ENCODE measurements around the gene HCCS.

Gene HCCS

GRCh38 chrX:11129534-11130105 is 18.5 kb downstream of the HCCS start:
- H3K27ac ChIP-seq (ENCODE audit: low read length, poor library complexity, severe bottlenecking), result no peak overlapping the region
- 68% methylated on average over 5 of the region's 5 CpGs for WGBS
- no peak overlapping the region for H2AFZ ChIP-seq (ENCODE audit: low read depth, low read length)
- no peaks in the 10 kb centered on the region for H3K9me3 ChIP-seq (ENCODE audit: control insufficient read depth, low read length)
- H4K91ac ChIP-seq (ENCODE audit: low read length), result no peak overlapping the region
- H2BK15ac ChIP-seq (ENCODE audit: low read depth, poor library complexity, severe bottlenecking), result no peak overlapping the region
- H3K27me3 ChIP-seq (ENCODE audit: control insufficient read depth in 1 of 2, insufficient read depth in 1 of 2, low read length in 2 of 2), result no peaks in the 10 kb centered on the region
- no peak overlapping the region for H3K14ac ChIP-seq (ENCODE audit: low read length in 2 of 2)
- no peaks in the 10 kb centered on the region for H3K36me3 ChIP-seq (ENCODE audit: control insufficient read depth in 1 of 2, insufficient read depth in 2 of 2, low read depth in 1 of 2, low read length in 2 of 2)
- no peak for DNase-seq
- H2BK120ac ChIP-seq (ENCODE audit: low read depth, low read length), result no peak overlapping the region
- H3K4ac ChIP-seq (ENCODE audit: low read depth in 1 of 2, low read length in 2 of 2), result no peak overlapping the region
- no peak overlapping the region for H2AK5ac ChIP-seq (ENCODE audit: low read length, severe bottlenecking)
- H3K9ac ChIP-seq (ENCODE audit: low read length), result no peak overlapping the region
- H2BK12ac ChIP-seq (ENCODE audit: low read length in 2 of 2), result no peak overlapping the region
- no peaks in the 10 kb centered on the region for H3K4me1 ChIP-seq (ENCODE audit: control insufficient read depth, insufficient read depth, low read depth, low read length)
- no peak overlapping the region for H4K8ac ChIP-seq (ENCODE audit: low read length)
- H3K79me1 ChIP-seq (replicated peaks; ENCODE audit: low read length, poor library complexity, severe bottlenecking), result no peaks in the 10 kb centered on the region
- H3K4me2 ChIP-seq (ENCODE audit: low read length, poor library complexity, severe bottlenecking), result no peak overlapping the region
- no peak overlapping the region for H2BK5ac ChIP-seq (ENCODE audit: low read depth, low read length, poor library complexity, severe bottlenecking)
- H3K23ac ChIP-seq (ENCODE audit: low read length in 2 of 2), result no peak overlapping the region
- no peak overlapping the region for H3K4me3 ChIP-seq (ENCODE audit: insufficient read depth in 1 of 2, low read depth in 1 of 2, low read length in 2 of 2)
- no peak overlapping the region for H3K18ac ChIP-seq (ENCODE audit: low read depth in 1 of 2, low read length in 2 of 2)

- Histone ChIP-seq H3K27ac (ENCODE audit: low read length, poor library complexity, severe bottlenecking) (no peak overlapping the region), H3K4me1 (ENCODE audit: control insufficient read depth, insufficient read depth, low read depth, low read length) (no peaks in the 10 kb centered on the region), H3K18ac (ENCODE audit: low read depth in 1 of 2, low read length in 2 of 2) (no peak overlapping the region), H2BK5ac (ENCODE audit: low read depth, low read length, poor library complexity, severe bottlenecking) (no peak overlapping the region), H3K4me2 (ENCODE audit: low read length, poor library complexity, severe bottlenecking) (no peak overlapping the region), H3K27me3 (ENCODE audit: control insufficient read depth in 1 of 2, insufficient read depth in 1 of 2, low read length in 2 of 2) (no peaks in the 10 kb centered on the region), H3K14ac (ENCODE audit: low read length in 2 of 2) (no peak overlapping the region), H2BK12ac (ENCODE audit: low read length in 2 of 2) (no peak overlapping the region), H2AK5ac (ENCODE audit: low read length, severe bottlenecking) (no peak overlapping the region), H3K9me3 (ENCODE audit: control insufficient read depth, low read length) (no peaks in the 10 kb centered on the region), H3K4ac (ENCODE audit: low read depth in 1 of 2, low read length in 2 of 2) (no peak overlapping the region), H4K91ac (ENCODE audit: low read length) (no peak overlapping the region), H3K23ac (ENCODE audit: low read length in 2 of 2) (no peak overlapping the region), H3K79me1 (replicated peaks; ENCODE audit: low read length, poor library complexity, severe bottlenecking) (no peaks in the 10 kb centered on the region), H2AFZ (ENCODE audit: low read depth, low read length) (no peak overlapping the region), H3K9ac (ENCODE audit: low read length) (no peak overlapping the region), H3K4me3 (ENCODE audit: insufficient read depth in 1 of 2, low read depth in 1 of 2, low read length in 2 of 2) (no peak overlapping the region), H4K8ac (ENCODE audit: low read length) (no peak overlapping the region), H2BK120ac (ENCODE audit: low read depth, low read length) (no peak overlapping the region), H3K36me3 (ENCODE audit: control insufficient read depth in 1 of 2, insufficient read depth in 2 of 2, low read depth in 1 of 2, low read length in 2 of 2) (no peaks in the 10 kb centered on the region), H2BK15ac (ENCODE audit: low read depth, poor library complexity, severe bottlenecking) (no peak overlapping the region)
- no peak for DNase-seq
- 95% methylated on average over 2 of the region's 3 CpGs for WGBS
Observed at GRCh38 chrX:11130136-11130535, 19.0 kb downstream of the HCCS start.

GRCh38 chrX:11131146-11131545 is 20.0 kb downstream of the HCCS start:
- H3K27me3 ChIP-seq (ENCODE audit: control insufficient read depth in 1 of 2, insufficient read depth in 1 of 2, low read length in 2 of 2), result no peaks in the 10 kb centered on the region
- no peak overlapping the region for H3K18ac ChIP-seq (ENCODE audit: low read depth in 1 of 2, low read length in 2 of 2)
- no peak overlapping the region for H3K4me2 ChIP-seq (ENCODE audit: low read length, poor library complexity, severe bottlenecking)
- H2BK15ac ChIP-seq (ENCODE audit: low read depth, poor library complexity, severe bottlenecking), result no peak overlapping the region
- no peak overlapping the region for H2BK5ac ChIP-seq (ENCODE audit: low read depth, low read length, poor library complexity, severe bottlenecking)
- H3K36me3 ChIP-seq (ENCODE audit: control insufficient read depth in 1 of 2, insufficient read depth in 2 of 2, low read depth in 1 of 2, low read length in 2 of 2), result no peaks in the 10 kb centered on the region
- no peaks in the 10 kb centered on the region for H3K79me1 ChIP-seq (replicated peaks; ENCODE audit: low read length, poor library complexity, severe bottlenecking)
- no peak overlapping the region for H2AK5ac ChIP-seq (ENCODE audit: low read length, severe bottlenecking)
- H3K23ac ChIP-seq (ENCODE audit: low read length in 2 of 2), result no peak overlapping the region
- H2AFZ ChIP-seq (ENCODE audit: low read depth, low read length), result no peak overlapping the region
- no peak overlapping the region for H3K14ac ChIP-seq (ENCODE audit: low read length in 2 of 2)
- H2BK12ac ChIP-seq (ENCODE audit: low read length in 2 of 2), result no peak overlapping the region
- no peak overlapping the region for H3K4me3 ChIP-seq (ENCODE audit: insufficient read depth in 1 of 2, low read depth in 1 of 2, low read length in 2 of 2)
- H3K4ac ChIP-seq (ENCODE audit: low read depth in 1 of 2, low read length in 2 of 2), result no peak overlapping the region
- H3K9ac ChIP-seq (ENCODE audit: low read length), result no peak overlapping the region
- no peak overlapping the region for H4K8ac ChIP-seq (ENCODE audit: low read length)
- no peak for DNase-seq
- no peaks in the 10 kb centered on the region for H3K4me1 ChIP-seq (ENCODE audit: control insufficient read depth, insufficient read depth, low read depth, low read length)
- H3K27ac ChIP-seq (ENCODE audit: low read length, poor library complexity, severe bottlenecking), result no peak overlapping the region
- no peak overlapping the region for H2BK120ac ChIP-seq (ENCODE audit: low read depth, low read length)
- H3K9me3 ChIP-seq (ENCODE audit: control insufficient read depth, low read length), result no peaks in the 10 kb centered on the region
- H4K91ac ChIP-seq (ENCODE audit: low read length), result no peak overlapping the region

GRCh38 chrX:11135564-11136185 is 24.5 kb downstream of the HCCS start:
- Histone ChIP-seq H3K27me3 (ENCODE audit: control insufficient read depth in 1 of 2, insufficient read depth in 1 of 2, low read length in 2 of 2) (no peaks in the 10 kb centered on the region), H2BK5ac (ENCODE audit: low read depth, low read length, poor library complexity, severe bottlenecking) (no peak overlapping the region), H3K27ac (ENCODE audit: low read length, poor library complexity, severe bottlenecking) (no peak overlapping the region), H3K4ac (ENCODE audit: low read depth in 1 of 2, low read length in 2 of 2) (no peak overlapping the region), H3K4me1 (ENCODE audit: control insufficient read depth, insufficient read depth, low read depth, low read length) (no peaks in the 10 kb centered on the region), H3K9me3 (ENCODE audit: control insufficient read depth, low read length) (no peaks in the 10 kb centered on the region), H4K8ac (ENCODE audit: low read length) (no peak overlapping the region), H3K4me3 (ENCODE audit: insufficient read depth in 1 of 2, low read depth in 1 of 2, low read length in 2 of 2) (no peak overlapping the region), H3K14ac (ENCODE audit: low read length in 2 of 2) (no peak overlapping the region), H4K91ac (ENCODE audit: low read length) (no peak overlapping the region), H3K9ac (ENCODE audit: low read length) (no peak overlapping the region), H3K18ac (ENCODE audit: low read depth in 1 of 2, low read length in 2 of 2) (no peak overlapping the region), H2BK15ac (ENCODE audit: low read depth, poor library complexity, severe bottlenecking) (no peak overlapping the region), H2BK120ac (ENCODE audit: low read depth, low read length) (no peak overlapping the region), H2BK12ac (ENCODE audit: low read length in 2 of 2) (no peak overlapping the region), H3K36me3 (ENCODE audit: control insufficient read depth in 1 of 2, insufficient read depth in 2 of 2, low read depth in 1 of 2, low read length in 2 of 2) (peaks cover 0 to 8% of the 10 kb centered on the region in 2 experiments), H2AK5ac (ENCODE audit: low read length, severe bottlenecking) (no peak overlapping the region), H3K79me1 (replicated peaks; ENCODE audit: low read length, poor library complexity, severe bottlenecking) (no peaks in the 10 kb centered on the region), H3K23ac (ENCODE audit: low read length in 2 of 2) (no peak overlapping the region), H2AFZ (ENCODE audit: low read depth, low read length) (no peak overlapping the region), H3K4me2 (ENCODE audit: low read length, poor library complexity, severe bottlenecking) (no peak overlapping the region)
- no peak for DNase-seq
- no CpG with 5 or more reads among the region's 2 CpGs for WGBS

All from mesenchymal stem cell (in vitro differentiated cells and primary cell).